ENCODE data around the gene SHISA6.

Gene SHISA6

GRCh38 chr17:11538366-11538765 is 297.4 kb downstream of the SHISA6 start:
- Histone ChIP-seq H3K36me3 (replicated peaks) (no peaks in the 10 kb centered on the region), H3K27me3 (ENCODE audit: low read depth) (no peaks in the 10 kb centered on the region), H3K9me3 (peaks cover 2% of the 10 kb centered on the region), H3K4me3 (no peak overlapping the region), H3K4me1 (no peaks in the 10 kb centered on the region)
- no peak for DNase-seq (ENCODE audit: low spot score in 2 of 2)
- in situ Hi-C loops (cut with MboI; ENCODE audit: low sequenced_read_pairs), result no loop called here

GRCh38 chr17:11539637-11540036 is 298.6 kb downstream of the SHISA6 start:
- Histone ChIP-seq H3K4me3 (no peak overlapping the region), H3K9me3 (peaks cover 2% of the 10 kb centered on the region), H3K4me1 (no peaks in the 10 kb centered on the region), H3K27me3 (ENCODE audit: low read depth) (no peaks in the 10 kb centered on the region), H3K36me3 (replicated peaks) (no peaks in the 10 kb centered on the region)
- in situ Hi-C loops (cut with MboI; ENCODE audit: low sequenced_read_pairs), result no loop called here
- DNase-seq (ENCODE audit: low spot score in 2 of 2), result no peak

- H3K9me3 ChIP-seq, result no peaks in the 10 kb centered on the region; the same call in 1 of the 2 replicates
- H3K36me3 ChIP-seq (replicated peaks), result no peaks in the 10 kb centered on the region
- H3K4me3 ChIP-seq, result no peak overlapping the region
- in situ Hi-C loops (cut with MboI; ENCODE audit: low sequenced_read_pairs), result no loop called here
- H3K4me1 ChIP-seq, result no peaks in the 10 kb centered on the region
- no peaks in the 10 kb centered on the region for H3K27me3 ChIP-seq (ENCODE audit: low read depth)
- no peak for DNase-seq (ENCODE audit: low spot score in 2 of 2)
These were observed 304.0 kb downstream of the SHISA6 start for GRCh38 chr17:11545002-11545401.

GRCh38 chr17:11545696-11546095 is 304.7 kb downstream of the SHISA6 start:
- Histone ChIP-seq H3K9me3 (no peaks in the 10 kb centered on the region; the same call in 1 of the 2 replicates), H3K36me3 (replicated peaks) (no peaks in the 10 kb centered on the region), H3K4me3 (no peak overlapping the region), H3K27me3 (ENCODE audit: low read depth) (no peaks in the 10 kb centered on the region), H3K4me1 (no peaks in the 10 kb centered on the region)
- no peak for DNase-seq (ENCODE audit: low spot score in 2 of 2)
- in situ Hi-C loops (cut with MboI; ENCODE audit: low sequenced_read_pairs), result no loop called here

GRCh38 chr17:11547853-11548252 is 306.8 kb downstream of the SHISA6 start:
- H3K4me1 ChIP-seq, result no peaks in the 10 kb centered on the region
- H3K4me3 ChIP-seq, result no peak overlapping the region
- no peak for DNase-seq (ENCODE audit: low spot score in 2 of 2)
- H3K27me3 ChIP-seq (ENCODE audit: low read depth), result no peaks in the 10 kb centered on the region
- H3K9me3 ChIP-seq, result peaks cover 2% of the 10 kb centered on the region; the same call in 1 of the 2 replicates
- in situ Hi-C loops (cut with MboI; ENCODE audit: low sequenced_read_pairs), result no loop called here
- no peaks in the 10 kb centered on the region for H3K36me3 ChIP-seq (replicated peaks)

- in situ Hi-C loops (cut with MboI; ENCODE audit: low sequenced_read_pairs), result no loop called here
- no peaks in the 10 kb centered on the region for H3K36me3 ChIP-seq (replicated peaks)
These were observed 307.4 kb downstream of the SHISA6 start for GRCh38 chr17:11548398-11548797.

GRCh38 chr17:11550431-11550830 is 309.4 kb downstream of the SHISA6 start:
- H3K9me3 ChIP-seq, result peaks cover 2% of the 10 kb centered on the region; the same call in 1 of the 2 replicates
- H3K4me3 ChIP-seq, result no peak overlapping the region
- H3K36me3 ChIP-seq (replicated peaks), result no peaks in the 10 kb centered on the region
- in situ Hi-C loops (cut with MboI; ENCODE audit: low sequenced_read_pairs), result no loop called here
- H3K4me1 ChIP-seq, result no peaks in the 10 kb centered on the region
- DNase-seq (ENCODE audit: low spot score in 2 of 2), result no peak
- H3K27me3 ChIP-seq (ENCODE audit: low read depth), result no peaks in the 10 kb centered on the region

More at GRCh38 chr17:11548398-11548797, 307.4 kb downstream of the SHISA6 start:
- no peaks in the 10 kb centered on the region for H3K27me3 ChIP-seq (ENCODE audit: low read depth)
- H3K9me3 ChIP-seq, result peaks cover 2% of the 10 kb centered on the region; the same call in 1 of the 2 replicates
- no peaks in the 10 kb centered on the region for H3K4me1 ChIP-seq
- no peak overlapping the region for H3K4me3 ChIP-seq
- no peak for DNase-seq (ENCODE audit: low spot score in 2 of 2)

- Histone ChIP-seq H3K27me3 (ENCODE audit: low read depth) (no peaks in the 10 kb centered on the region), H3K9me3 (peaks cover 2% of the 10 kb centered on the region; the same call in 1 of the 2 replicates), H3K36me3 (replicated peaks) (no peaks in the 10 kb centered on the region), H3K4me1 (no peaks in the 10 kb centered on the region), H3K4me3 (no peak overlapping the region)
- in situ Hi-C loops (cut with MboI; ENCODE audit: low sequenced_read_pairs), result no loop called here
- DNase-seq (ENCODE audit: low spot score in 2 of 2), result no peak
These were observed 310.4 kb downstream of the SHISA6 start for GRCh38 chr17:11551442-11551841.

GRCh38 chr17:11553135-11553534 is 312.1 kb downstream of the SHISA6 start:
- Histone ChIP-seq H3K4me1 (no peaks in the 10 kb centered on the region), H3K36me3 (replicated peaks) (no peaks in the 10 kb centered on the region), H3K4me3 (no peak overlapping the region), H3K9me3 (peaks cover 2% of the 10 kb centered on the region; the same call in 1 of the 2 replicates), H3K27me3 (ENCODE audit: low read depth) (no peaks in the 10 kb centered on the region)
- DNase-seq (ENCODE audit: low spot score in 2 of 2), result no peak
- in situ Hi-C loops (cut with MboI; ENCODE audit: low sequenced_read_pairs), result no loop called here

GRCh38 chr17:11554042-11554441 is 313.0 kb downstream of the SHISA6 start:
- Histone ChIP-seq H3K4me1 (no peaks in the 10 kb centered on the region), H3K36me3 (replicated peaks) (no peaks in the 10 kb centered on the region), H3K9me3 (peaks cover 2% of the 10 kb centered on the region; the same call in 1 of the 2 replicates), H3K4me3 (no peak overlapping the region), H3K27me3 (ENCODE audit: low read depth) (no peaks in the 10 kb centered on the region)
- DNase-seq (ENCODE audit: low spot score in 2 of 2), result no peak
- in situ Hi-C loops (cut with MboI; ENCODE audit: low sequenced_read_pairs), result no loop called here

- H3K9me3 ChIP-seq, result peaks cover 2% of the 10 kb centered on the region; the same call in 1 of the 2 replicates
- no peaks in the 10 kb centered on the region for H3K4me1 ChIP-seq
- H3K36me3 ChIP-seq (replicated peaks), result no peaks in the 10 kb centered on the region
- in situ Hi-C loops (cut with MboI; ENCODE audit: low sequenced_read_pairs), result no loop called here
- DNase-seq (ENCODE audit: low spot score in 2 of 2), result no peak
- H3K27me3 ChIP-seq (ENCODE audit: low read depth), result no peaks in the 10 kb centered on the region
- no peak overlapping the region for H3K4me3 ChIP-seq
These were observed 313.5 kb downstream of the SHISA6 start for GRCh38 chr17:11554542-11554941.

- Histone ChIP-seq H3K4me1 (no peaks in the 10 kb centered on the region), H3K36me3 (replicated peaks) (no peaks in the 10 kb centered on the region), H3K4me3 (no peak overlapping the region), H3K9me3 (peaks cover 2% of the 10 kb centered on the region; the same call in 1 of the 2 replicates), H3K27me3 (ENCODE audit: low read depth) (no peaks in the 10 kb centered on the region)
- in situ Hi-C loops (cut with MboI; ENCODE audit: low sequenced_read_pairs), result no loop called here
- no peak for DNase-seq (ENCODE audit: low spot score in 2 of 2)
These were observed 314.5 kb downstream of the SHISA6 start for GRCh38 chr17:11555530-11555929.

- H3K27me3 ChIP-seq (ENCODE audit: low read depth), result no peaks in the 10 kb centered on the region
- no peaks in the 10 kb centered on the region for H3K4me1 ChIP-seq
- H3K36me3 ChIP-seq (replicated peaks), result no peaks in the 10 kb centered on the region
- in situ Hi-C loops (cut with MboI; ENCODE audit: low sequenced_read_pairs), result no loop called here
- H3K9me3 ChIP-seq, result no peaks in the 10 kb centered on the region
- no peak overlapping the region for H3K4me3 ChIP-seq
- no peak for DNase-seq (ENCODE audit: low spot score in 2 of 2)
These were observed 316.9 kb downstream of the SHISA6 start for GRCh38 chr17:11557727-11558452.

- no peak for DNase-seq (ENCODE audit: low spot score in 2 of 2)
- no peaks in the 10 kb centered on the region for H3K27me3 ChIP-seq (ENCODE audit: low read depth)
- in situ Hi-C loops (cut with MboI; ENCODE audit: low sequenced_read_pairs), result no loop called here
- no peaks in the 10 kb centered on the region for H3K36me3 ChIP-seq (replicated peaks)
- no peaks in the 10 kb centered on the region for H3K9me3 ChIP-seq
- no peak overlapping the region for H3K4me3 ChIP-seq
- H3K4me1 ChIP-seq, result no peaks in the 10 kb centered on the region
These were observed 317.7 kb downstream of the SHISA6 start for GRCh38 chr17:11558681-11559234.
